ELR (cell line): ENCODE data around the gene ABCG2.
A peak's percentile ranks its signal among the peaks of the same experiment; 100 is the strongest.
"Not testable (repeated sequence)": the region's sequence is repeated elsewhere in the genome, so short reads cannot be mapped to it uniquely, and the experiment has no call there.

ENCODE experiments used
- DNase-seq: peaks from one replicate; pipeline ENCODE4 v3.0.0-alpha.2; 2015; ENCODE audit warnings: low read depth

The ABCG2 gene

GRCh38 chr4:88110826-88111225 is 47.6 kb downstream of the ABCG2 start:
- no peak for DNase-seq

DNA sequence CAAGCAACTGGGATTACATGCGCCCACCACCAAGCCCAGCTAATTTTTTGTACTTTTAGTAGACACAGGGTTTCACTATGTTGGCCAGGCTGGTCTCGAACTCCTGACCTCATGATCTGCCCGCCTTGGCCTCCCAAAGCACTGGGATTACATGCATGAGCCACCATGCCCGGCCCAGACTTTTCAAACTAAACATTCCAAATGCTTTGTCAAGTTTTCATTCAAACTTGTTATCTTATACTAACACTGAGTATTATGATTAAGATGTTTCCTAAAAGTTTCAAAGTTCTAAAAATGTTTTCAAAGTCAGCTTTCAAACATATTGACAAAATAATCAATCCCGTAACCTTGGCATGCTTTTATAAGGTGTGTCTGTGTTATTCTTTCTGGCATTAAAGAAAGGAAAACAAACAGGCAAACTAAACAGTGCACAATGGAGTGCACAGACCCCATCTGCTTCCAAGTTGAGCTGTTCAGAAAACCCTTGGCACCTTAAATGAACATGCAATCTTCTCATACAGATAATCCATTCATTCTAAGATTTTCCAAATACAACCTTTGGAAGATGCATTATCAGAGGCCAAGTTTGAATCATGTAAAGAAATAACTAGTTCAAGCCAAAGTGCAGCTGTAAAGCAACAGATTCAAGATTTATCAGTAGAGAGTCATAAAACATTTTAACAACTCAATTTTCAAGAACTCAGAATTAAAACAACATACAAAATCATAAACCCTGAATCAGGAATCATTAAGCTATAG is 49.1 kb downstream of the ABCG2 start:
- DNase-seq = no peak

GRCh38 chr4:88108747-88109122 is 49.7 kb downstream of the ABCG2 start:
- DNase-seq = peak; percentile 22

GRCh38 chr4:88108108-88108465 is 50.4 kb downstream of the ABCG2 start:
- not testable (repeated sequence) for DNase-seq

DNA sequence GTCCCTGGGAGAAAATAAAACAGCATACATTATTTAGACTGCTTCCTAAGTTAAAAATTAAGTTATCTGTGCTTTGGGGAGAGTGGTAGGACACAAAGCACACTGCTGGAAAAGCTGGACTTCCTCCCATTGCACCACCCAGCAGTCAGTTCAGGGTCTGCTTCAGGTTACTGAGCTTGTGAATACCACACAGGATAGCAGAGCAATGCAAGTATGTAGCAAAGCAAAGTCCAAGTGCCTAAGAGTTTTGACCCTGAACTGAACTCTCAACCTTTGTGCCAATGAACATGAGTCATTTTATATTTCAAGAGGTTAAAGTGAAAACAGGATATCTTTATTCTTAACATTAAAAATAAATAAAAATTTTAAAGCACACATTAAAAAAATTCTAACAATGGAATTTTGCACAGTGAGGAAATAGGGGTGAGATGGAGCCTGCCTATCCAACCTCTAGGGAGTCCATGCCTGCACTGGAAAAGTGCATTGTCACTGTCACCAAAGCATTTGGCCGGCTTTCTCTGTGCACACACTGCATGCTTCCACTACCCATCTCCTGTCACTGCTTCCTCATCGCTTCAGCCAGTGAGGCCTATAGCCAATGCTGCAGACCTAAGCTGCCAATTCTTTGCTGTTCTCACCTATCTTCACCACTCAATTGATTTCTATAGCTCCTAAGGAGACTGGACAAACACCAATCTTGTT is 50.9 kb downstream of the ABCG2 start:
- peak; percentile 12 for DNase-seq

- DNase-seq = peak; percentile 89
Observed at GRCh38 chr4:88106205-88106604, 52.2 kb downstream of the ABCG2 start.

- peak; percentile 90 for DNase-seq
Observed at GRCh38 chr4:88104902-88105610, 53.4 kb downstream of the ABCG2 start.

DNA sequence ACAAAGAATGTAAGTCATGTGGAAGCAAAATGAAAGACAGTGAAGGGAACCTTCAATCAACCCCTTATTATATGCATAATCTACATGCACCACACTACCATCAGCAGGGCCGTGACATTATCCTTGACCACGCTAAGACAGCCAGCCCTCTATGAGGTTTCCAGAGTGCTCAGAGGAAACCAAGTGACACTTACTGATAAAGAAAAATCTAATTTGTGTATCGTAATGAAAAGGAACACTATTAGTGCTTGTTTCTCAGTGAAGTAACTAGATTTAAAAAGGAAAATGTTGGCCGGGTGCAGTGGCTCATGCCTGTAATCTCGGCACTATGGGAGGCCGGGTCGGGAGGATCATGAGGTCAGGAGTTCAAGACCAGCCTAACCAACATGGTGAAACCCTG is 56.4 kb downstream of the ABCG2 start:
- no peak for DNase-seq

- DNase-seq = no peak
Observed at GRCh38 chr4:88101165-88101564, 57.3 kb downstream of the ABCG2 start.

- DNase-seq = no peak
Observed at GRCh38 chr4:88098993-88099752, 59.3 kb downstream of the ABCG2 start.

DNA sequence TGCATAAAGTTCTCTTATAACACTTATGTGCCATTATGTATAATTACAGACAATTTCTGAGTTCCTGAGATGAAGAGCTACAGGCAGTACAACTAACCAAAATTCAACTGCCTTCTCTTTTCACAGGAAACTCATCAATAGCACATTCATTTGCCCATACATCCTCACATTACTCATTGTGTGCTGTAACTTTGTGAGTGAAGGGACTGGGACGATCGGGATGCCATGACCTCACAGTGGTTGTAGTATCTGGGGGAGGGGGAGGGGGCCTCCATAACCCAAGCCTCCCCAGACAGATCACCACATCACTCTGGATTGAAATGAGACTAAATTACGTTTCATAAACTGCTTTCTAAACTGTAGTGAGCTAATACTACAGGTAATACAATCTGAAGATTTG is 60.7 kb downstream of the ABCG2 start:
- peak; percentile 78 for DNase-seq

GRCh38 chr4:88097301-88097700 is 61.1 kb downstream of the ABCG2 start:
- peak; percentile 46 for DNase-seq

GRCh38 chr4:88093874-88094273 is 64.6 kb downstream of the ABCG2 start:
- DNase-seq = no peak

DNA sequence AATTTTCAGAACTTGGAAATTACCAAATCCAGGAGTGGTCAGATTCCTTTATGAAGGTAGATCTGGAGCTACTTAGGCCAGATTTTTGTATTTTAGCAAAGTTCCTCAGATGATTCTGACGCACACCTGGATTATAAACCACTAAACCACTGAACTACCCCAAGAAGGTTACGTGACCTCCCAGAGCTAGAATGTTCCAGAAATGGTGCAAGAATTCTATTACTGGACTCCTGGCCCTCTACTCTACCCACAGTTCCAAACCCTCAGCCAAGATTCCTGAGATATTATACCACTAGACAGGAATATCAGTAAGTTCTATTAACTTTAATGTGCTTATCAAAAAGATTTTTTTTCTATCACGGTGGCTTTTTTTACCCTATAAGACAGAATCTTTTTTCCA is 67.1 kb downstream of the ABCG2 start:
- DNase-seq = no peak

GRCh38 chr4:88090898-88091297 is 67.5 kb downstream of the ABCG2 start:
- DNase-seq = no peak

- DNase-seq = no peak
Observed at GRCh38 chr4:88087004-88087403, 71.4 kb downstream of the ABCG2 start.

GRCh38 chr4:88080626-88081025 is 77.8 kb downstream of the ABCG2 start:
- no peak for DNase-seq

- DNase-seq = no peak
Observed at GRCh38 chr4:88078579-88078978, 79.9 kb downstream of the ABCG2 start.

DNA sequence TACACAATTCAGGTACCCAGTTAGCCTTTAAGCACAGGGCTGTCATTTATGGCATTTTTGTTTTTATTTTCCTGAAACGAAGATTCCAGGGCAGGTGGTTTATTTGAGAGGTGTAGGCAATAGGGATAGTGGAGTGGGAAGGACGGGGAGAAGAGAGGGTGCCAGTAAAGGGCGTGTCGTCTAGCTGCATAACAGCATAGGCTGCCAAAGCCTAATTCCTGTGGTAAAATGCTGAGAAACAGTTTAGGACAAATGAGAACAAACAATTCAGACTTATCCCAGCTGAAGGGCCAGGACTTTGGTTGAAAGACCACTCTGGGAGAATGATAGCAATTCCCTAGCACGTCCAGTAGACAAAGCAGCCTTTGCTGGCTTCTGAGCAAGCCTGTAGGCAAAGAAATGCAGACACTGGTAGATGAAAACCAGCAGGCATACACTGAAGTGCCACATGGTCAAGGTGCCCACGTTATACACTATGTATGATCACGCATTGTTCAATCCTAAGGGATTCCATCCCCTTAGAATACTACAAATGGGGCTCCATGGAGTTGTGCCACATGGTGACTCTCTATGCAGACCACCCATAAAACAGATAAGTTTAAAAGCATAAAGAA is 80.4 kb downstream of the ABCG2 start:
- no peak for DNase-seq

DNA sequence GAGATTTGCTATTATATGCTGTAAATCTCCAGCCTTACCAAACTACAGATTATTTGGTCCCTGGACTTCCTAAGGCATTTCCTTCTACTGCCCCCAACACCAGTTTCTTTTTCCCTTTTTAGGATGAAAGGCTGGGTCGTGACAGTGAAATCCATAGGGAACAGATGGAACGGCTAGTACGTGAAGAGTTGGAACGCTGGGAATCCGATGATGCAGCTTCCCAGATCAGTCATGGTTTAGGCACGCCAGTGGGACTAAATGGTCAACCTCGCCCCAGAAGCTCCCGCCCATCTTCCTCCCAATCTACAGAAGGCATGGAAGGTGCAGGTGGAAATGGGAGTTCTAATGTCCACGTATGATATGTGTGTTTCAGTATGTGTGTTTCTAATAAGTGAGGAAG is 83.1 kb downstream of the ABCG2 start:
- no peak for DNase-seq

DNA sequence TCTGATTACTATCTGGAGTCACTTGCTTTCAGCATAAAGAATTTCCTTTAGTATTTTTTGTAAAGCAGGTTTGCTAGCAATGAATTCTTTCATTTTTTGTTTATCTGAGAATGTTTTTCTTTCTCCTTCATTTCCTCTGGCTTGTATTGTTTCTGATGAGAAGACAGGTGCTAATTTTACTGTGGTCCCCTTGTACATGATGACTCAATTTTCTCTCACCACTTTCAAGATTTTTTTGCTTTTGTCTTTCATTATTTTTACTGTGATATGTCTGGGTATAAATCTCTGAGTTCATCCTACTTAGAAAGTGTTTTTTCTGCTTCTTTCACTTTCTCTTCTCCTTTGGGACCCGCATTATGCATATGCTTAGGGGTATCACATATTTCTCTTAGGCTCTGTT is 88.4 kb downstream of the ABCG2 start:
- DNase-seq = no peak

GRCh38 chr4:88064410-88064809 is 94.0 kb downstream of the ABCG2 start:
- no peak for DNase-seq
